ENCODE results near the gene FSCN2.
A peak's percentile ranks its signal among the peaks of the same experiment; 100 is the strongest.

Gene FSCN2, protein sequence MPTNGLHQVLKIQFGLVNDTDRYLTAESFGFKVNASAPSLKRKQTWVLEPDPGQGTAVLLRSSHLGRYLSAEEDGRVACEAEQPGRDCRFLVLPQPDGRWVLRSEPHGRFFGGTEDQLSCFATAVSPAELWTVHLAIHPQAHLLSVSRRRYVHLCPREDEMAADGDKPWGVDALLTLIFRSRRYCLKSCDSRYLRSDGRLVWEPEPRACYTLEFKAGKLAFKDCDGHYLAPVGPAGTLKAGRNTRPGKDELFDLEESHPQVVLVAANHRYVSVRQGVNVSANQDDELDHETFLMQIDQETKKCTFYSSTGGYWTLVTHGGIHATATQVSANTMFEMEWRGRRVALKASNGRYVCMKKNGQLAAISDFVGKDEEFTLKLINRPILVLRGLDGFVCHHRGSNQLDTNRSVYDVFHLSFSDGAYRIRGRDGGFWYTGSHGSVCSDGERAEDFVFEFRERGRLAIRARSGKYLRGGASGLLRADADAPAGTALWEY

DNA sequence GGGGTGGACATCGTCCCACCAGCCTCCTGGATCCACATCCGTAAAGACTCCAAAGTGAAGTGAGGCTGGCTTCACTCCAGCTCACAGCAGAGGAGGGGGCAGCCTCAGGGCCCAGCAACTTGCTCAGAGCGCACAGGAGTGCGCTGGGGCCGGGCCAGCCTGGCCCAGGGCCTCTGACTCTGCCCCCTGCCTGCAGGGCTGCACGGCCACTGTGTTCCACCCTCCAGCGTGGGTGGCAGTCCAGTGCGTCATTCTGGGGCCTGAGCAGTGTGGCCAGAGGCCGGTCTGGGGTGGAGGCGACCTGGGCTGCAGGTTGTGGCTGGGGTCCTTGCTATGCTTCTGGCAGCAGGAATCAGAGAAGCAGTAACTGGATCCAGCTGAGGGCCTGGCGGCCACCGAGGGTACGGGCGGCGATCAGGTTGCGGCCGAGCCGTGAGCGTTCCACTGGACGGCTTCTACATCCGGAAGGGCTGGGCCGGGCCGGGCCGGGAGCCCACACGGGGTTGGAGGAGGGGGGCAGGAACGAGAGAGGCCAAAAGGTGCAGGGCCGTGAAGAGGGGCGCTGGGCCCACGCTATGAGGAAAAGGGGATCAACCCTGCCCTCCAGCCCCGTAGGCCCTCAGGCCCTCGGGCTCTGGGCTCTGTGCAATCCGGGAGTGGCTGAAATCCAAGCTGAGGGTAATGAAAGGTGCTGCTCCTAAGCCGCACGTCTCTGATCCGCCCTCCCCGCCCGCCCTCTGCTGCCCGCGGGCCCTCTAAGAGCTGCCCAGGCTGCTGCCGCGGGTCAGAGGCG is at the start of gene FSCN2:
FSCN2 (plus strand) TSS at position 787 of the 793 bp plus-strand sequence. CDS start 155 bp downstream, outside the sequence.
- DNase-seq: no peak

DNA sequence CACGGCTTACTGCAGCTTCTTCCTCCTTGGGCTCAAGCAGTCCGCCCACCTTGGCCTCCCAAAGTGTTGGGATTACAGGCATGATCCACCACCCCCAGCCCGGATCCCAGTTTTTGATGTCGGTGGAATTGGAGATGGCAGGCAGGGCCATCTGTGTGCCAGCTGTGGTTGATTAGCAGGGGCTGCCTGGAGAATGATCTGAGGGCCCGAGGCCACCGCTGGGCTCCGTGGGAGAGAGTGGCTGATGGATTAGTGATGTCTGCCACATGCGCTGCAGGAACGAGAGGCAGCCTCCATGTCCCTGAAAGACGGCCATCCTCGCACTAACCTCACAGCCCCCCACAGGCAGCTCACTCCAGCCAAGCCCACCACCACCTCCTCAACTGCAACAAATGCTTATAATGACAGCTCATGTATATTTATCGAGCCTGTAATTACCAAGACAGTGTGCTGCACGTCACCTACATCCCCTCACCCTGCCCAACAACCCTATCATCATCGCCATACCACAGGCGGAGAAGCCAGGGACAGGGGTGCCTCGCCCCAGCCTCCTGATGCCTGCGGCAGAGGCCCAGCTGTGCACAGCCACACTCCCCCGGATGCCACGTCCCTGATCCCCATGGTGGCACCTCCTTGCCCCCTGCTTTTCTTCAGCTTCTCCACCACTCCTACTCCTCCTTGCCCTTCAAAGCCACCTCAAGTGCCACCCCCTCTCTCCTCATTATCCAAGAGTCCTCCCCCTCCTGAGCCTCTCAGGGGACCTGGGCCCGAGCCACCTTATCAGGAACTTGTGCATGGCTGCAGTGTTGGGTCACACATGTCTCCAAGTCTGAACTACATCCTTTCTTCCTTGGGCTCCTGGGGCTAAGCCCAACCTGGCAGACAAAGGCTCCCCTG is 48.8 kb upstream of the FSCN2 start:
- DNase-seq: no peak

DNA sequence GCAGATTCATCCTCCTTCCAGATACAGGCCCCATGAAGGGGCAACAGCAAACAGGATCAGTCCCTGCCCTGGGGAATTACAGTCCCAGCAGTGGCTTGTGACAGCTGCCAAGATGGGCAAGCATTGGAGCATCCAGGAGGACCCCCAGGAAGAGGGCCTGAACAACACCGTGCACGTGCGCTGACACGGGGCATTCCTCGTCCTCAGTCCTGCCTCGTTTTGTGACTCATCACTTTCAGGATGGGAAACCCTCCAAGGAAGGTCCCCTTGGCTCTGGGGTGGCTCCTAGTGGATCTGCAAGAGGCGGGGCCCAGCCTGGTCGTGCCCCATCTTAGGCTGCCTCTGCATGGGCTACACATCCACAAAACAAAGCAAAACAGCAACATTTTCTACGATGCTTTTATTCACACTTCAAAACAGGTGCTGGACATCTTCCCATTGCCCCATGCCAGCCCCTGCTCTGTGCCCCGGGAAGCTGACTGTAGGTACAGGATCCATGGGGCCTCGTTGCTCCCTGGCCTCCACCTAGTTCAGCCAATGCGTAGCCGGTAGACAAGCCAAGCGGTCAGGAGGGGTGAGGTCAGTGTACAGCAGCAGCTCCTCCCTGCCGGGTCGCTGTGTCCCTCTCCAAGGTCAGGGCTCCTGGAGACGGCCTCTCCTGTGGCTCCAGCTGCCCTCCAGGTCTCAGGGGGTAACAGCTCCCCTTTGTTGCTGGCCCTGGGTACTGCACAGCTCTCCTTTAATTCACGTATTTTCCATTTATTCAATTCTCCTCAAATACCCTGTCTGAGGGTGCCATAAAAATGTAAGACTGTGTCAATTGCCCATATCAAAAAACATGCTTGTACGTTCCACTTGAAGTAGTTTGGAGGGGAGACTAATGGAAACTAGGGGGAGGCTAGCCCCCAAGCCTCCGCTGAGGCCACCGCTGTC is 47.8 kb upstream of the FSCN2 start:
- no peak for DNase-seq

DNA sequence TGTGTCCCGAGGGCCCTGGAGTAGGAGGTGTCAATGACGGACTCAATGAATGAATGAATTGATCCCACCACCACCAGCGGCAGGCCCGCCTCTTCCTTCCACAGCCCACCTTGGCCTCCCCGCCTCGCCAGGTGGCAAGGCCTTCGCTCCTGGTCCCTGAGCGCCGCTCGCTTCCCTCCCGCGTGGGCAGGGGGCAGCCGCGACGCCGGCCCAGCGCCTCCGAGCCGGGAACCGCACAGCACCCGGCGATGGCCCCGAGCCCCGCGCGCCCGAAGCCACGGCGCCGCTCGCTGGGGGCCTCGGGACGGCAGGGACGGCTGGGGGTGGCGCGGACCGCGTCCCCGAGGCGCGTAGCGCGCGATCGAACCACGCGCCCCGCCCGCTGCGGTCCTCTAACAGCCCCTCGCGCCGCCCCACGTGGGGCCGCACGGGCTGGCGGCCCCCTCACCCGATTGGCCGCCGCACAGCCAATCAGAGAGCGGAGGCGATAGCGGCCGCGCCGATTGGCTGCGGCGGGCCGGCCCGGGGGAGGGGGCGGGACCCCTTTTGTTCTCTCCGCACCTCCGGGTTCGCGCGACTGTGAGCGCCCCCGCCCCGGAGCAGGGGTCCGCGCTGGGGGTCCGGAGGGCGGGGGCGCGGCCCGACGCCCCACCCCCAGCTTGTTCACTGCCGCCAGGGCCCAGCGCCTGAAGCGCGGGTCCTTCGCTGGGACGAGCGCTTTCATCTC is 46.9 kb upstream of the FSCN2 start:
- no peak for DNase-seq

DNA sequence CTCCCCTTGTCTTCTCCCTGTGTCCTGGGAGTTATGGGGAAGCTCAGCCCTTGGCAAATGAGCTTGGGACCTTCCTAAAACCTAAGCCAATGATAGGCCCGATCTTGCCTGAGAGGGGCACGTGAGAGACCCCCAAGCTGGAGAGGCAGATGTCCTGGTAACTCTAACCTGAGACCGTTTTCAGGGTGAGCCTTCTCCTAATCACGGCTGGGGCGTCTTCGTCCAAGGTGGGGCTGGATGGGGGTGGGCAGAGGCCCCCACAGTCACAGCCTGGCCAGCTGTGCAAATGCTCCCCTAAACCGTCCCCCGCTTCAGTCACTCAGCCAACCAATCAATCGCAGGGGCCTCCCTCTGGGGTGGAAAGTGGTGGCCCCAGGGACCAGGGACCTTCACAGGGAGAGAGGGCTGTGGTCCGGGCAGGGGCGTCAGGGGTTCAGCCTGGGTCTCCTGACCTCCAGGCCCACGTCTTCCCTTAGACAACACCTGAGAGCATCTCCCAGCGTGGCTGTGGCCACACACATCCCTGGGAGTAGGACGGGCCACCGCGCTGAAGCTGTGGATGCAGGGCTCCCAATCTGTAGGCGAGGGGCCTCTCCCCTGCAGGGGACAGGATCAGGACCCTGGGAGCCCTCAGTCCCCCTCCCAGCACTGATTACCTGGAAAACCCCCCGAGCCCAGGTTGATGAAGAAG is 46.2 kb upstream of the FSCN2 start:
- no peak for DNase-seq

DNA sequence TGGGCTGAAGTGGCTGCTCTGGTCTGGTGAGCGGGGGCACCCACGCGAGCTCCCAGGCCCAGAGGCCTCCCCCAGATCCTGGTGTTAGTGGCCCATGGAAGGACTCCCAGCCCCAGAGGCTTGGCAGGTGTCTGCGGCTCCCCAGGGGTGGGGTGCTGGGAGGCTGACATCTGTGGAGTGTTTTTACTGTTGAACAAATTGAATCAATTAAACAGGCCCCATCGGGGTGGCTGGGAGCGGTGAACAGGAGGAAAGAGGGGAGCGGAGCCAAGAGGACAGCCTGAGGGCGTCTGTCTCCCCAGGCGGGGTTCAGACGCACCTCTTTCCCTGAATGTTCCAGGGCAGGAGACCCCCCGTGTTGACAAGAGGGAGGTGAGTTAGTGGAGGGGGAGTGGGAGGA is 45.5 kb upstream of the FSCN2 start:
- DNase-seq: no peak

DNA sequence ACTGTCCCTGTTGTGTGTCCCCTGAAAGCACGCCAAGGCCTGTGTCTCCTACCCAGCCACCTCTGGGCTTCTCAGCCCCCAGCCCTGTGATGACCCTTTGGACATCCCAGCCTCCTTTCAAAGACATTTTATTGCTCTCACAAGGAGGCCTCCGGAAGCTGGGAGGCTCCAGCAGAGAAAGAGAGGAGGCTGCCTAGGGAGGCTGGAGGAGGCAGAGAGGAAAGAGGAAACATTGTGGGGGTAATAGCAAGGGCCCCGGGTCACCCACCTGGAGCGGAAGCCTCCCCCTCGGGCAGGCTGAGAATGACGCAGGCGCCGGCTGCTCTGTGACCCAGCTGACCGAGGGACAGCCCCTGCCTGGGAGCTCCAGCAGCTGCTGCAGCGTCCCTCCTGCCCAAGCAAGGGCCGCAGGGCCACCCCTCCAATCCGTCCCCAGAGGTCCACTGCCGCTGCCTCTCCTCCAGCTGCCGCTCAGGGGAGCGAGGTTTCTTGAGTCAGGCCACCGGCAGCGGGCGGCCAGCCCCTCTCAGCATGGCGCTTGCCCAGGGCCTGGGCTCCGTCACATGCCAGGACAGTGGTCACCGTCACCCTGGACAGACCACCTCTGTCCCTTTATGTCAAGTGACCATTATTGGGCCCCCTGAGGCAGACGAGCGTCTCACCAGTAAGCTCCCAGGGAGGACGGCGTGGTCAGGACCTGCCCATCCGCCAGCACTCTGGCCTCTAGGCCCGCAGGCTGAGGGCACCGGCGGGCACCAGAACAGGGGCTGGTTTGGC is 44.9 kb upstream of the FSCN2 start:
- DNase-seq: no peak

DNA sequence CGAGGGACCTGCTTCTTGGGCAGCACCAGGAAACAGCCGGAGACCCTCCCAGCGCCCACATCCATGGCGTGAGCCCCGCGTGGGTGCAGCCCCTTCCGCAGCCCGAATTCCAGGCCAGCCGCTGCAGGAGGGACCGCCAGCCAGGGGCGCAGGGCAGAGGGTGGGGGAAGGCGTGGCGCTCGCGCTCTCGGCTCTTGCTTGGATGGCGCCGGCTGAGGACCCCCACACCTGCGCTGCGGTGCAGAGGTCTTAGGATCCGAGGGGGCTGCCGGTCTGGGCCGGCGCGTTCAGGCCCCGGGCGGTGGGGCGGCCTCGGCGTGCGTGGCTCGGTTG is 44.3 kb upstream of the FSCN2 start:
- DNase-seq: no peak

DNA sequence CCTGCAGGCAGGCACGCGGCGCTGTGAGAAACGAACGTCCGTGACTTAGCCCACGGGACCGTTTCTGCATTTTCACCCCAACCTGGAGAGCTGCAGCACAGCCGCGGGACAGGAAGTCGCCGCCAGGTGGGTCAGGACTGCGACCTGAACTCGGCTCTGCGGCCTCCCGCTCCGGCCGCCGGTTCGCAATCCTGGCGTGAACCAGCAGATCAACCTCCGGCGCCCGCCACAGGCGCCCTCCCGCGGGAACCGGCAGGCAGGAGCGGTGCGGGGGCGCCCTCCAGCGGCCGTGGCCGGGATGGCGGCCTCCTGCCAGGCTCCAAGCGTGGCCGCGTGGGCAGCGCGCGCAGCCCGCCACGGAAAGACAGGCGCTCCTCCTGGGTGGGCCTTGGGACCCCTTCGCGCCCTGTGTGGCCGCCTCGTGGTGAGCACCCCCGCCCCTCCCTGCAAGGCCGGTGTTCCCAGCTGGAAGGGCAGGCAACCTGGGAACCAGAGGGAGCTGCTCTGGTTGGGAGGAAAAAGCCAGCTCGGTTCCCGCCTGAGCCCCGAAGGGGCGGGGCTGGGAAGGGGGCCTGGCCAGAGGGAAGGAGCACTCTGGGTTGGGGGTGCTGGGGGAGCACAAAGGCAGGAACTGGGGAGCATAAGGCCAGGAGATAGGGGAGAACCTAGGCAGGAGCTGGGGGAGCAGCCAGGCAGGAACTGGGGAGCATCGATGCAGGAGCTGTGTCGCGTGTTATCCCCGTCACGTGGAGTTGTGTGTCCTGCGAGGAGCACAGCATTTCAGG is 43.8 kb upstream of the FSCN2 start:
- DNase-seq: peak; percentile 90

DNA sequence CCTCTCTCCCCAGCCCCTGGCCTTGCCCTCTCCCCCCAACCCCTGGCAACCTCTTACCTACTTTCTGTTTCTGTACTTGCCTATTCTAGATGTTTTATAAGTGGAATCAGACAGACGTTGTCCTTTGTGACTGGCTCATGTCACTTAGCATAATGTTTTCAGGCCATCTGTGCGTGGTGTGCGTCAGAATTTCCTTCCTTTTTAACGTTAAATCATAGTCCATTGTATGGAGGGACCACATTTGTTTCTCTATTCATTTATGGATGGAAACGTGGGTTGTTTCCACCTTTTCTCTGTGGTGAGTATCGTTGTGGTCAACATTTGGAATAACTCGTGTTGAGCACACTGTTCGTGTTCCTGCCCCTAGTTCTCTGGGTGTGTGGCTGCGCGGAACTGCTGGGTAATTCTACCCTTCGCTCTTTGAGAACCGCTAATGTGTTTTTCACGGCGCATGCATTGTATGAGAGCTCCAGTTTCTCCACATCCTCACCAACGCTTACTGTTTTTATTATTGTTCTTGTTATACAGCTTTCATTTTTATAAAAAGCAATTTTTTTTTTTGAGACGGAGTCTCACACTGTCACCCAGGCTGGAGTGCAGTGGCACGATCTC is 41.9 kb upstream of the FSCN2 start:
- DNase-seq: no peak

DNA sequence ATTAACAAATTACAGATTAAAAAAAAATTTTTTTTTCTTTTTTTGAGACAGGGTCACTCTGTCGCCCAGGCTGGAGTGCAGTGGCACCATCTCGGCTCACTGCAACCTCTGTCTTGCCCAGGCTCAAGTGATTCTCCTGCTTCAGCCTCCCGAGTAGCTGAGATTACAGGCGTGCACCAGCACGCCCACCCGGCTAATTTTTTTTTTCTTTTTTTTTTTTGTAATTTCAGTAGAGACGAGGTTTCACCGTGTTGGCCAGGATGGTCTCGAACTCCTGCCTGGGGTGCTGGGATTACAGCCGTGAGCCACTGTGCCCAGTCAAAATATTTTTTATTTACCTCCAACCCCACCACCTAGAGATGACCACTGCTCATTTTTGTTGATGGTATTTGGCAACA is 41.1 kb upstream of the FSCN2 start:
- no peak for DNase-seq

DNA sequence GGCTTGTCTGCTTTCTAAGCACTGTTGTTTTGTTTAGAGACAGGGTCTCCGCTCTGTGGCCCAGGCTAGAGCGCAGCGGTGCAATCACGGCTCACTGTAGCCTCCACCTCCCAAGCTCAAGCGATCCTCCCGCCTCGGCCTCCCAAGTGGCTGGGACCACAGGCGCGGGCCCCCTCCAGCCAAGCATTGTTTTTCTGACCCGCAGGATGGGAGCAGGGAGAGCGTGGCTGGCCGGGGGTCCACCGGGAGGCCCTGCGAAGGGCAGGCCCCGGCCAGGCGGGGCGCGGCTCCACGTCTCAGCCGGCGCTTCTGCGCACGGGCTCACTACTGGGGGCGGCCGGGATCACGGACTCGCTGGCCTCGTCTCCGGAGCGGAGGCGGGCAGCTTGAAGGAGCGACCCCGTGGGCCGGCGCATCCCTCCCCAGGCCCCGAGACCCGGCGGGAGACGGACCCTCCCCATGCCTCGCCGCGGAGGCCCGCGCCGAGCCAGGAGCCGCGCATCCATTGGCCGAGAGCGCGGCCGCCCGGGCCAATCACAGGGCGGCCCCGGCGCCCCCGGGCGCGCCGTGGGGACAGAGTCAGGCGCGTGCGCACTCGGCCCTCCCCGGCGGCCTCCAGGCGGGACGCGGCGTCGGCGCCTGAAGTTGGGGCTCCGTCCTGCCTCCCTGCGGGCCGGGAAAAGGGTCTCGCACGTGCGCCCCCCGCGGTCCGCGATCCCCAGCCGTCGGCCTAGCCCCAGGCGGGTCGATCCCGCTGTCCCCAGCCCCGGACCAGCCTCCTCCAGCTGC is 40.5 kb upstream of the FSCN2 start:
- peak; percentile 78 for DNase-seq

DNA sequence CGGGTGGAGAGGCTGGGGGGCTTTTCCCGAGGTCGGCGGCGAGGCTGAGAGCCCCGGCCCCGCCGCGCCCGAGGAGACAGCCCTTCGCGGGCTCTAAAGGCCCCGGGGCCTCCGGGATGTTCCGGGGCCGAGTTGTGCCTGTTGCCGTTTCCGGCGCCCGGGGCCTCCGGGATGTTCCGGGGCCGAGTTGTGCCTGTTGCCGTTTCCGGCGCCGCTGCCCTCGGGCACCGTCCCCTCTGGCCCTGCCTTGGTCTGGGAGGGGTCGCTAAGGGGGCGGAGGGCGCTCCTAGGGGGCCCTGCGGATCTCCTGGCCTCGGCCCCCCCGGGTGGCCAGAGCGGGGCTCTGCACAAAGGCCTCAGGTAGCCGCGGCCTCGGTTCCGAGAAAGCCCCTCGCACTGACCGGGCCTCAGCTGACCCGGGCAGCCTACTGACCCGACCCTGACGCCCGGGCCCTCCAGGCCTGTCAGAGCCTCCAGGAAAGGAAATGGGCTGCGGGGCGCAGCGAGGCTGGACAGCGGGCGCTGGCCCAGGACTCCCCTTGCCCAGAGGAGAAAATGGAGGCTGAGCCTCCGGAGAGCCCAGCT is 39.8 kb upstream of the FSCN2 start:
- no peak for DNase-seq

DNA sequence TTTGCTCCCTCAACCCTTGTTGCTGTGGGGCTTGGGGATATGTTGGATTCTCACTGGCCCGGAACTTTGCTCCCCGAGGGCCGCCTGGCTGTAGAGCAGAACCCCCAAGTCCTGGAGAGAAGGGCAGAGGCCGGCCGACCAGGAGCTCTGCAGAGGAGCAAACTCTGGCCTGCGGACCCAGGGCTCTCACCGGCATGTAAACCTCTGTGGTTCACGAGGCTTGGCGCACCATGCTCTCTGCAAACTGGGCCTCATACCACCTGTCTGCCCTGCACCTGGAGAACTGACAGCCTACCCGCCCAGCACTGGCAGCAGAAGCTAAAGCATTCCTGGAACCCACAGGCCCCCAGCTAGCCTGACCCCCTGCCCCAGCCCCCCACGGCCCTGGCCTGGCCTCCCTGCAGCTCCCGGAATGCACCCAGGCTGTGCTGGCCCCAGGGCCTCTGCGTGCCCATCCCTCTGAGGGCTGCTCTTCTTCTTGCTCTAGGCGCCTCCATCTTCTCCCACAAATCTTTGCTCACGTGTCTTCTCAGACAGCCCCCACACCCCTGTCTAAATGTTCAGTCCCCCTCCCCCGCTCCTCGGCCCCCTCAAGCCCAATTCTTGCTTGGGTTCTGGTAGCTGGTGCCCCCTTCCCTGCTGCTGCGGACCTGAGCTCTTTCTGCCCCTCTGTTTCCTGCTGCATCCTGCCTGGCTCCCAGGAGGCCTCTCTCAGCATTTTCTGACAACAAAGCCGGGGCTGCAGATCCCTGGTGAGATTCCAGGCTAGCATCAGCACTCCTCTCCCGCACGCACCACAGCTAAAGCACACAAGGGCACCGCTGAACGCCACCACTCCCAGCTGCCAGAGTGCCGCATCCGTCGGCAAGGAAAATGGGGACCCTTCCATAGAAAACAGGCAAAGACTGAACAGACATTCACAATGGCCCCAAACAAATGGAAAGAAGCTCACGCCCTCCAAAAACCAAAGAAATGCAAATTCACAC is 38.9 kb upstream of the FSCN2 start:
- DNase-seq: no peak

DNA sequence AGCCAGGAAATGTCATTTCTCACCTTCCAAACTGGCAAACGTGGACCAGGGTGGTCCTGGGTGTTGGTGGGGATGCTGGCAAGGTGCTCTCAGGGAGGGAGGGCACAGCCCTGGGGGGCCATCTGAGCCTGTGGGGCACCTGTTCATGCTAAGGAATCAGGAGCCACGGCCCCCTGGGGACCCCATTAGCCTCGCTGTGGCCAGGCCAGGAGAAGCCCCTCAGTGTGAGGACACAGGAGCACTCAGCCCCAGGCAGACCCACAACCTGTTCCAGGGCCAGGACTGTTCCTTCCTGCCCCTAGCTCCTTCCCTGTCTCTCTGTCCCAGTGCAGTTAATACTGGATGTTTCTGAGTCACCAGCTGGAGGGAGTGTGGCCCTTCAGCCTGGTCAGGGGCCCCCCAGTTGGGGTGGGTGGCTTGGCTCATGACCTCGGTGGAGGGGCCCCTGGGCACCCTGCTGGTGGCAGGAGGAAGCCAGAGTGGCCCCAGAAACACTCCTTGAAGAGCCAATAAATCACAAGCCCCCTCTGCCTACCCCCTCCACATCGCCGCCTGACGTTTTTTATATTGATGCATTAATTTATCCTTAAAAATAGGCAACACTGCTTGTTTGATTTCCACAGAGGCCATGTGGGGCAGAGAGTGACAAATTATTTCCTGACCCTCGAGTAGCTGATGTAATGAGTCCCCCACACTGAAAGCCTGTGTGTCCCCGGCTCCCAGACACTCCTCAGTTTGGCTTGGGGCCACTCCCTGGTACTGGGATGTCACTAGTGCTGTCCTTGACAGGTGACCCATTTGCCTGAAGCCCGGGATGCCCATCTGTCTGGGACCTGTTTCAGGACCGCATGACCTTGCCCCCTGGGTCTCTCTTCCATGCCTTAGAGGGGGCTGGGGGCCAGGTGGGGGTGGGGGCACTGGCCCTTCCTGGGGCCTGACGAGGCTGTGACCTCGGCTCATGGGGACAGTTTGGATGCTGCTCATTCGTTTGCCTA is 37.9 kb upstream of the FSCN2 start:
- no peak for DNase-seq
